Measurements from ENCODE around the gene CARS1. TPM values are rescaled to one million over a fixed set of nuclear protein-coding genes. Genes with fewer than 3 reads are reported as not detected.

The CARS1 gene
- total RNA-seq (2021; fragmentation: NEBNext Ultra II Directional; extraction: Animal tissue kit (Norgen Biotek cat#: 25700)) = 10 to 100 TPM; 51.2 to 64.3 (median 56.1) TPM
- long read RNA-seq, transcript CARS-201 (22 exons, 2,491 nt) = minor isoform, 15 of 136 reads
- long read RNA-seq, transcript CARS-203 (22 exons, 2,685 nt) = major isoform, 42 of 136 reads
- long read RNA-seq, partial matches to known transcripts = 52 of 136 reads
- long read RNA-seq, other reads (novel, unspliced or antisense) = 23 of 136 reads

DNA sequence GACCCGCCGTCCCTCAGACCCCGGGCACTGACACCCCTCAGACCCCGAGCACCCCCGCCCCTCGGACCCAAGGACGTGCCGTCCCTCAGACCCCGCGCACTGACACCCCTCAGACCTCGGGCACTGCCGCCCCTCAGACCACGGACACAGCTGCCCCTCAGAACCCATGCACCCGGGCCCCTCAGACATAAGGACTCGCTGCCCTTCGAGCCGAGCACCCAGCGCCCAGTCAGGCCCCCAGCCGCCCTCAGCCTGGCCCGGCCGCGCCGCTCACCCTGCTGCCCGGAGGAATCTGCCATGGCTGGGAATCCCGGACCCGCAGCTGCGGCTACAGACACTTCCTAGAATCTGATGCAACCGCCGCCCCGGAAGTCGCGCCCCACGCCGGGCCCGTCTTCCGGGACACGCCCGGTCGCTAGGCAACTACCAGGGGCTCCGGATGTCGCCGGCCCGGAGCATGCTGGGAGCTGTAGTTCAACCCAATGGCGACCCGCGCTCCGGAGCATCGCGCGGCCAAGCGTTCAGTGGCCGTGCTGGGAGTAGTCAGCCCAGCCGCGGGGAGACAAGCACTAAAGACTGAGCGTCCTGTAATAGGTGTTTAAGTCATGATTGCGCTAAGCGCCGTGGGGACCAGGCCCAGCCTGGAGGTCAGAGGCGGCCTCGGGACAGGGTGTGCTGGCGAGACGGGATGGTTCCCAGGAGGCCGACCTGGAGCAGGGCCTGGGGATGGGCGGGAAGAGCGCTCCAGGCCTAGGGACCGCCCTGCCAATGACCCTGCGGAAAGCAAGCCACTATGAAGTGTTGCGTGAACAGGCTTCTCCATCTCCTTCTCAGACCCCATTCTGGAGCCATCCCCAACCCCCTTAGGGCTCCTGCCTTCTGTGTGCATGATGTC is at the start of gene CARS1:
TSS of gene CARS1 (minus strand) at position 355 of the 895 bp plus-strand sequence. CDS start at position 299, 56 bp downstream.
- DNase-seq = peak; percentile 93
- no peaks in the 10 kb centered on the region for H3K9me3 Mint-ChIP-seq
- peaks cover 8% of the 10 kb centered on the region; the same call in 1 of the 2 replicates for H3K36me3 Mint-ChIP-seq (ENCODE audit: low read depth)
- H3K4me3 Mint-ChIP-seq = peak within 1 kb of the TSS; percentile 95
- TF ChIP-seq, protein P1, sequence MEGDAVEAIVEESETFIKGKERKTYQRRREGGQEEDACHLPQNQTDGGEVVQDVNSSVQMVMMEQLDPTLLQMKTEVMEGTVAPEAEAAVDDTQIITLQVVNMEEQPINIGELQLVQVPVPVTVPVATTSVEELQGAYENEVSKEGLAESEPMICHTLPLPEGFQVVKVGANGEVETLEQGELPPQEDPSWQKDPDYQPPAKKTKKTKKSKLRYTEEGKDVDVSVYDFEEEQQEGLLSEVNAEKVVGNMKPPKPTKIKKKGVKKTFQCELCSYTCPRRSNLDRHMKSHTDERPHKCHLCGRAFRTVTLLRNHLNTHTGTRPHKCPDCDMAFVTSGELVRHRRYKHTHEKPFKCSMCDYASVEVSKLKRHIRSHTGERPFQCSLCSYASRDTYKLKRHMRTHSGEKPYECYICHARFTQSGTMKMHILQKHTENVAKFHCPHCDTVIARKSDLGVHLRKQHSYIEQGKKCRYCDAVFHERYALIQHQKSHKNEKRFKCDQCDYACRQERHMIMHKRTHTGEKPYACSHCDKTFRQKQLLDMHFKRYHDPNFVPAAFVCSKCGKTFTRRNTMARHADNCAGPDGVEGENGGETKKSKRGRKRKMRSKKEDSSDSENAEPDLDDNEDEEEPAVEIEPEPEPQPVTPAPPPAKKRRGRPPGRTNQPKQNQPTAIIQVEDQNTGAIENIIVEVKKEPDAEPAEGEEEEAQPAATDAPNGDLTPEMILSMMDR (IDR thresholded peaks at IDR 0.05) = no peak
- H3K27me3 Mint-ChIP-seq (ENCODE audit: insufficient read depth) = peaks cover 5% of the 10 kb centered on the region
- H3K27ac Mint-ChIP-seq = peak within 1 kb of the TSS; percentile 97
- peaks cover 52% of the 10 kb centered on the region for H3K4me1 Mint-ChIP-seq (ENCODE audit: low read depth)

DNA sequence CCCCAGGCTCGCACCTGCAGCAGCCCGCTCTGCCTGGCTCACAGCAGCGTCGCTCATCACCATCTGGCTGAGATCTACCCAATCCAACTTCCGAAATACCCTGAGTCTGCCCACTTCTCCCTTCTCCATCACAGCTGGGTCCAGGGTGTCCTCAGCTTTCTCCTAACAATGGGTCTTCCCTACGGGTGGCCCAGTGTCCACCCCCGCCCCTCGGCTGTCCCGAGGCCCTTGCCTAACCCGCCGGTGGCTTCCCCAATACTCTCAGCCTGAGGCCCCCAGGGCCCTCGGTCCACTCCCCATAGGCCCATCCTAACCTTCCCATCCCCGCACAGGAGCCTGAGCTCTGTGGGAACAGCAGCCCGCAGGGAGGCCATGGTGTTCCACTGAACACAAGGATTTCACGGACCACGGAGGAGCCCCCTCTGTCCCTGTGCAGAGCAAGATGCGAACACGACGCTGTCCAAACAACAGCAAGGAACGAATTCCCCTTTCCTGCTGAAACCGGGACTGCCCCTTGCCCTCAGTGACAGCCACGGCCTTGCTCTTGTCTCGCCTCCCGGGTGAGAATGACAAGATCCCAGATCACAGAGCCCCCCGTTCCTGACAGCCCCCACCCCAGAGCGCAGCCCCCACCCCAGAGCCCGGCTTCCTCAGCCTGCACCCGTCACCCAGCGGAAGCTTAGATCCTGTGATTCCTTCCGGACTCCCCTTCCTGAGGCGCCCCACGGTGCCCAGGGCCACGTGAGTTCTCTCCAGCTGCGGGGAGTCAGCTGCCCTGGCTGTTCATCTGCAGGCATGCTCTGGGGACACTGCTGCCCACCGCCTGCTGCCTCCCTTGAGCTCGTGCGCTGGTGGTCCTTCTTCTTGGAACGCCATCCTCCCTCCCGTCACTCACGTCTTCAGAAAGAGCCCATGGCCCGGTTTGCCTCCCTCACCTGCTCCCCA is 48.8 kb upstream of the CARS1 start:
- TF ChIP-seq, protein P1 (IDR thresholded peaks at IDR 0.05) = no peak
- DNase-seq = no peak

GRCh38 chr11:3104961-3105790 is 48.0 kb upstream of the CARS1 start:
- Mint-ChIP-seq H3K27ac (no peak overlapping the region), H3K4me3 (no peak overlapping the region), H3K9me3 (no peaks in the 10 kb centered on the region), H3K36me3 (ENCODE audit: low read depth) (peaks cover 9% of the 10 kb centered on the region; the same call in 1 of the 2 replicates), H3K4me1 (ENCODE audit: low read depth) (no peaks in the 10 kb centered on the region), H3K27me3 (ENCODE audit: insufficient read depth) (peaks cover 3% of the 10 kb centered on the region)
- DNase-seq = no peak
- TF ChIP-seq, protein P1 (IDR thresholded peaks at IDR 0.05) = no peak

More for the DNA sequence above, 48.8 kb upstream of the CARS1 start:
- peaks cover 3% of the 10 kb centered on the region for H3K27me3 Mint-ChIP-seq (ENCODE audit: insufficient read depth)
- H3K36me3 Mint-ChIP-seq (ENCODE audit: low read depth) = peaks cover 9% of the 10 kb centered on the region; the same call in 1 of the 2 replicates
- H3K9me3 Mint-ChIP-seq = no peaks in the 10 kb centered on the region
- no peak overlapping the region for H3K27ac Mint-ChIP-seq
- no peak overlapping the region for H3K4me3 Mint-ChIP-seq
- H3K4me1 Mint-ChIP-seq (ENCODE audit: low read depth) = no peaks in the 10 kb centered on the region

DNA sequence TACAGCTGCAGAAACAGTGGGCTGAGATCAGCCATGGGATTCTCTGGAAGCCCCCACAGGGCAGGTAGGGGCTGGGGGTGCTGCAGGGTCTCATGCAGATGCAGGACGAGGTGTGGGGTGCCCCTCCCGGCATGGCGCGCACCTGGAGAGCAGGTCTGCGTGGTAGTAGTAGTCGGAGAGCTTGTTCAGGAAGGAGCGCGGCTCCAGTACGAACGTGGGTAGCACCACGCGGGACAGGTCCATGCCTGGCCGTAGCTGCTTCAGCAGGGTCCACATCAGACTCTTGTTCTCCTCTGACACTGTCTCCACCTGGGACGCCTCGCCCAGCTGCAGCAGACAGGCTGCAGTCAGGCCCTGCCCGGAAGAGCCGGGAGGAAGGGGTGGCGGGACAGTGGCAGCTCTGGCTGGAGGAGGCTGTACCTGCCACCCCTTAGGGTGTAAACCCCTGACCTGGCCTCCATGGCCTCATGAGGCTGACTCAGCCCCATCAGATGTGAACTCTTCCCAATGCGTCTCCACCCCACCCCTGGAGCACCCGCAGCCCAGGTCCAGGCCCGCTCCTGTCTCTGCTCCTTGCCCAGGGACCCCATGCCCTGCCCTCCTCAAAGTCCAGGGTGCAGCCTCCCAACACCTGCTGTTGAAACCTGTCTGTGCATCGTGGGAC is 47.0 kb upstream of the CARS1 start:
- H3K36me3 Mint-ChIP-seq (ENCODE audit: low read depth) = peaks cover 15% of the 10 kb centered on the region
- no peak for DNase-seq
- no peak overlapping the region for H3K4me3 Mint-ChIP-seq
- no peaks in the 10 kb centered on the region for H3K9me3 Mint-ChIP-seq
- TF ChIP-seq, protein P1 (IDR thresholded peaks at IDR 0.05) = no peak
- no peak overlapping the region for H3K27ac Mint-ChIP-seq
- peaks cover 1% of the 10 kb centered on the region; the same call in 1 of the 2 replicates for H3K27me3 Mint-ChIP-seq (ENCODE audit: insufficient read depth)
- H3K4me1 Mint-ChIP-seq (ENCODE audit: low read depth) = no peaks in the 10 kb centered on the region
